Embryonic facial prominence (tissue), 1 donor: ENCODE results near the gene NBPF1.
A peak's percentile ranks its signal among the peaks of the same experiment; 100 is the strongest.
"Not testable (repeated sequence)": the region's sequence is repeated elsewhere in the genome, so short reads cannot be mapped to it uniquely, and the experiment has no call there.

Experiments
- DNase-seq: peaks from one replicate; pipeline ENCODE4 v3.0.0-alpha.2; 2016; ENCODE audit errors: extremely low spot score

NBPF1 gene

GRCh38 chr1:16613185-16614147, at the start of gene NBPF1:
TSS of gene NBPF1 (minus strand) at chr1:16613564.
- DNase-seq: peak; percentile 95

- DNase-seq: not testable (repeated sequence)
Measured at GRCh38 chr1:16658234-16658633, 44.9 kb upstream of the NBPF1 start.

- not testable (repeated sequence) for DNase-seq
Measured at GRCh38 chr1:16656981-16657683, 43.8 kb upstream of the NBPF1 start.

GRCh38 chr1:16656574-16656973, 43.2 kb upstream of the NBPF1 start:
- not testable (repeated sequence) for DNase-seq

- DNase-seq: not testable (repeated sequence)
Measured at GRCh38 chr1:16651560-16651959, 38.2 kb upstream of the NBPF1 start.

GRCh38 chr1:16649960-16650359, 36.6 kb upstream of the NBPF1 start:
- not testable (repeated sequence) for DNase-seq

GRCh38 chr1:16649390-16649789, 36.0 kb upstream of the NBPF1 start:
- DNase-seq: not testable (repeated sequence)

- not testable (repeated sequence) for DNase-seq
Measured at GRCh38 chr1:16648756-16649155, 35.4 kb upstream of the NBPF1 start.

GRCh38 chr1:16648250-16648649, 34.9 kb upstream of the NBPF1 start:
- not testable (repeated sequence) for DNase-seq

GRCh38 chr1:16647179-16648176, 34.1 kb upstream of the NBPF1 start:
- DNase-seq: not testable (repeated sequence)

- not testable (repeated sequence) for DNase-seq
Measured at GRCh38 chr1:16646716-16647115, 33.4 kb upstream of the NBPF1 start.

GRCh38 chr1:16646061-16646664, 32.8 kb upstream of the NBPF1 start:
- not testable (repeated sequence) for DNase-seq

- not testable (repeated sequence) for DNase-seq
Measured at GRCh38 chr1:16645271-16646060, 32.1 kb upstream of the NBPF1 start.

- peak; percentile 94 for DNase-seq
Measured at GRCh38 chr1:16644482-16645270, 31.3 kb upstream of the NBPF1 start.

- DNase-seq: no peak
Measured at GRCh38 chr1:16644193-16644481, 30.8 kb upstream of the NBPF1 start.

GRCh38 chr1:16643476-16644192, 30.3 kb upstream of the NBPF1 start:
- DNase-seq: not testable (repeated sequence)

- not testable (repeated sequence) for DNase-seq
Measured at GRCh38 chr1:16643001-16643411, 29.6 kb upstream of the NBPF1 start.
